Activated CD8-positive, alpha-beta memory T cell treated with anti-CD3 and anti-CD28 coated beads, Interleukin-2, amount 50 U/mL, for 24 hours (primary cell): Measurements from ENCODE around the gene BRD4.

ENCODE experiments used
- DNase-seq: peaks from one replicate; pipeline ENCODE4 v3.0.0-alpha.2; 2020; ENCODE audit errors: extremely low read depth

BRD4 gene

DNA sequence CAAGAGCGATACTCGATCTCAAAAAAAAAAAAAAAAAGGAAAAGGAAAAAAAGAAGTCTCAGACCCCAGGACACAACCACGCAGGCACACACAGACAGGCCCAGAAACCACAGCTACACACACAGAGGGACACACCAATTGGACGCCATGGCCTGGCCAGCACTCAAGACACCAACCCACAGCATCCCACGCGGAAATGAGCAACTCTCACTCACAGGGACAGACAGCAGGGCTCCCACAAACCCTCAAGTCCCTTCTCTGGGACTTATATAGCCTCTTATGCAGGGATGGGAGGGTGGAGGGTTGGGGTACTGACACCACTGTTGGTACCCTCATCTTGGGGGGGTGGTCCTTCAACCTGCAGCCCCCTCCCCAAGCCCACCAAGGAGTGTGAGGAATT is 137.4 kb downstream of the BRD4 start:
- DNase-seq, result no peak

DNA sequence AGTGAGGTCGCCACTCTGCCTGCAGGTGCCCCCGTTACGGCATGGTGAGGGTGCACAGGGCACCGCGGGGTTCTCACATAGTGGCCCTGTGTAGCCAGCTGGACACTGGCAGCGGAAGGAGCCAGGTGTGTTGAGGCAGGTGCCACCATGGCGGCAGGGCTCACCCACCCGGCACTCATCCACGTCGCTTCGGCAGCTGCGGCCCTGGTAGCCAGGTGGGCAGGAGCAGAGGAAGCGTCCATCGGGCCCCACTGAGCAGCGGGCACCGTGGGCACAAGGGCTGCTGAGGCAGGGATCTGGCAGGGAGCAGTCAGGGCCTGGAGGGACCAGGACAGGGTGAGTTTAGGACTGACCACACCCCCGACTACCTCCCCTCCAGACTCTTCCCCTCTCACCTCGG is 140.4 kb downstream of the BRD4 start:
- DNase-seq, result no peak

DNA sequence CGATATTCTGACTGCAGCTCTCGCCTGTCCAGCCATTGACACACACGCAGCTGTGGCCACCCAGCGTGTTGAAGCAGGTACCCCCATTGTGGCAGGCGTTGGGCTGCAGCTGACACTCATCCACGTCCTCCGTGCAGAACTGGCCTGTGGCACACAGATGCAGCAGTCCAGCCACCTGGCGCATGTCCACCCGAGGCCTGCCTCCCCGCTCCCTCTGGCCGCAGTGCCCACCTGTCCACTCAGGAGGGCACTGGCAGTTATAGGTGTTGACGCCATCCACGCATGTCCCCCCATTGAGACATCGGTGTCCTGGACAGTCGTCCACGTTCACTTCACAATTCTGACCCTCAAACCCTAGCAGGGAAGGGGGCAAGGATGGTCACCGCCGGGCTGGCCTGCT is 140.8 kb downstream of the BRD4 start:
- DNase-seq, result no peak

DNA sequence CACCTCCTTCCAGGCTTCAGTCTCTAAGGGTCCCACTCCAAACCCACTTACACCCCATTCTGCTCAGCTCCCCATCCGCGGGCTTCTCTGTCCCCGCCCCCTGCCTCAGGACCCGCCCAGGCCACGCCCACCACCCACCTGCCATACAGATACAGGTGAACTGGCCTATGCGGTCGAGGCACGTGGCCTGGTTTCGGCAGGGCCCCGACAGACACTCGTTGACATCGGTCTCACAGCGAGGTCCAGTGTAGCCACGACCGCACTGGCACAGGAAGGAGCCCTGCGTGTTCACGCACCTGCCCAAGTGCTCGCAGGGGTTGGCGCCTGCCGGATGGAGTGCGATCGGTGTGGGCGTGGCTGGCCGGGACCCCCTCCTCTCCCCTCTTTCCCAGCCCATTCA is 143.5 kb downstream of the BRD4 start:
- DNase-seq, result no peak

DNA sequence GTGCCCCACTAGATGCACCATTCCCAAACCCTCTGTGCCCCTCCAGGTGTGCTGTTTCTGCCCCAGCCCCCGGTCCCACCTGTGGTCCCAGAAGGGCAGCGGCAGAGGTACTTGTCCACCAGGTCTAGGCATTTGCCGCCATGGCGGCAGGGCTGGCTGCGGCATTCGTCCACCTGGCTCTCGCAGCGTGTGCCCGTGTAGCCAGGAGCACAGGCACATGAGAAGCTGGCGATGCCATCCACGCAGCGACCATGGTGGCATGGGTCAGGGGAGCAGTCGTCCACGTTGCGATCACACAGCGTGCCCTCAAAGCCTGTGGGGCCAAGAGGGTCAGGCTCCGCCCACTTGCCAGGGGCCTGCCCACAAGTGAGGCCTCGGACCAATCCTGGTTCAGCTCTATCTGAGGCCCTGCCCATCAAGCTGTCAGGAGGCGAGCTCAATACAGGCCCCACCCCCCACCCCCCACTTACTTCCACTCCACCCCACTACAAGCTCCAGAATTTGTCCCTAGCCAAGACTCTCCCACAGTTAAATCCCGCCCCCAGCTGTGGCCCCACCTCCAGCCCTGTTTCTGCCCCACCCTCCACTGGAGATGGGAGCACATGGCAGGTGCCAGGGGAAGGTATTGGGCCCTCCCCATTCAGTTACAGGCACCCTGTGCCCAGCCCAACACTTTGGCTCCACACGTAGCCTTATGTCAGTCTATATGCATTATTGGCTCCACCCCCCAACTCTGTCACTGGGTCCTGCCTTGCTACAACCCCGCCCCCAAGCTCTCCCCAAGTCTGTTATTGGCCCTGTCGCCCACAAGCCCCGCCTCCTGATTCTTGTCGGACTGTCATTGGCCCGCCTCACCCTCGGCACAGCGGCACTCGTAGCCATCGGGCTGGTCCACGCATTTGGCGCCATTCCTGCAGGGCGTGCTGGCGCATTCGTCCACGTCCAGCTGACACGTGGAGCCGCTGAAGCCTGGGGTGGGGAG is 145.0 kb downstream of the BRD4 start:
- no peak for DNase-seq
